IPS-NIHi7 (cell line): ENCODE results near the gene CFP.
"Not testable (repeated sequence)": the region's sequence is repeated elsewhere in the genome, so short reads cannot be mapped to it uniquely, and the experiment has no call there.

Experiments
- DNase-seq: peaks from one replicate; pipeline ENCODE4 v3.0.0; 2012; ENCODE audit warnings: mixed read lengths; ENCODE audit errors: extremely low spot score

CFP gene

GRCh38 chrX:47629419-47630200, at the start of gene CFP:
CFP (minus strand) TSS chrX:47629930; CDS start chrX:47629844, 86 bp downstream.
- no peak for DNase-seq

DNA sequence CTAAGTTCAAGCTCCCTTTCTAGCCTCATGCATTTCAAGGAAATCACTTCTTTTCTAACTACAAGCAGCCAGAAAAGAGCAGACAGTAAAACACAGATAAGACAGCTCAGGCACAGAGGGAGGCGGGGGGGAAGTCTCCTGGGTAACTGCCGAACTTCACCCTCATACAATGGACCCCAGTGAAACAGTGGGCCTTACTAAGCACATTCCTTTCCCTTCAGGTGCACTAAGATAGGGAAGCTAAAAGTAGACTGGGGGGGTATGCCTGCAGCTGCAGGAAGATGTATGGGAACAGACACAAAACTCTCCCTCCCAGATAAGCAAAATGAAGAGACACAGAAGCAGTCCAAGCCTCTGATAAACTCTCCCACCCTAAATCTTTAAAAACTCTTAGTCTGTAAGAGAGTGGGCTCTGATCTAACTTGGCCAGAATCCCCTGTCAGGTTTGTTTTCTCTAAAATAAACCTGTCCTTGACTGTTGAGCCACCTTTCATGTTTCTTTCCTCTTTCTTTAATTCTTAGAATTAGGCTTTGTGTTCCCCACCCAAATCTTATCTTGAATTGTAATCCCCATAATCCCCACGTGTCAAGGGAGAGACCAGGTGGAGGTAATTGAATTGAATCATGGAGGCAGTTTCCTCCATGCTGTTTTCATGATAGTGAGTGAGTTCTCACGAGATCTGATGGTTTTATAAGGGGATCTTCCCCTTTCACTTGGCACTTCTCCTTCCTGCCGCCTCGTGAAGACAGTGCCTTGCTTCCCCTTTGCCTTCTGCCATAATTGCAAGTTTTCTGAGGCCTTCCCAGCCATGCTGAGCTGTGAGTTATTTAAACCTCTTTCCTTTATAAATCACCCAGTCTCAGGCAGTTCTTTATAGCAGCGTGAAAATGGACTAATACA, 46.5 kb upstream of the CFP start:
- not testable (repeated sequence) for DNase-seq

- DNase-seq: no peak
These were observed 45.0 kb upstream of the CFP start for GRCh38 chrX:47674776-47675175.

- not testable (repeated sequence) for DNase-seq
These were observed 36.1 kb upstream of the CFP start for GRCh38 chrX:47665797-47666196.

DNA sequence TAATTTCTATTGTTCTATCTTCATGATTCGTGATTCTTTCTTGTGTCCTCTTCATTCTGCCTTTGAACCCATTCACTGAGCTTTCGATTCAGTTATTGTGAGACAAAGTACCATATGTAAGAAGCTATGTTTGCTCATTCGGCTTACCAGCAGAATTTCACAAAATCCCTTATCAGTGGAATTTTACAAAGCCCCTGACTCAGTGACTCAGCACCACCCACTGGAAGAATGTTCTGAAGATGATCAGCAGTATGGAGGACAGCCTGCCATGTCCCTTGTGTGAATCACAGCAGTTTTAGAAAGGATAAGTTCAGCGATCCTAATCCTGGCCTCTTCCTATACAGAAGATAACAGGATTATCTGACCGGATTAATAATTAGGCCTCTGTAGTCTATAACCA, 35.0 kb upstream of the CFP start:
- DNase-seq: no peak

DNA sequence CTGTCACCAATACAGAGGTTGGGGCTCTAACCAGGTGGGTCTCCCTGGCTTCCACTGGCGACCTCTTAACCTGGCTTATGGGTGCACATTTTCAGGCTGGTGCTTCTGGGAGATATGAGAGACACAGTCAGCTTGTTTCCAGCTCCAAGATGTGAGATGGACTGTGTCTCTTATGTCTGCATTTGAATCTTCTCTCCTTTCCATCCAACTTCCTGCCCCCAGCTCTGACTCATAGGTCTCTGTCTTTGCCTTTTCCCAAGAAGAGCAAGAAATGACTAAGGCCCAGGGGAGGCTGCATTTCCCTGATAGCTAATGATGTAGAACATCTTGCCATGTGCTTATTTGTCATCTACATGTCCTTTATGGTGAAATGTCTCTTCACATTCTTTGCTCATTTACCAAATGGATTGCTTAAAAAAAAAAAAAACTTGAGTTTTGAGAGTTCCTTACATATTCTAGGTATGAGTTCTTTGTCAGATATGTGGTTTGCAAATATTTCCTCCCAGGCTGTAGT, 32.5 kb upstream of the CFP start:
- no peak for DNase-seq

DNA sequence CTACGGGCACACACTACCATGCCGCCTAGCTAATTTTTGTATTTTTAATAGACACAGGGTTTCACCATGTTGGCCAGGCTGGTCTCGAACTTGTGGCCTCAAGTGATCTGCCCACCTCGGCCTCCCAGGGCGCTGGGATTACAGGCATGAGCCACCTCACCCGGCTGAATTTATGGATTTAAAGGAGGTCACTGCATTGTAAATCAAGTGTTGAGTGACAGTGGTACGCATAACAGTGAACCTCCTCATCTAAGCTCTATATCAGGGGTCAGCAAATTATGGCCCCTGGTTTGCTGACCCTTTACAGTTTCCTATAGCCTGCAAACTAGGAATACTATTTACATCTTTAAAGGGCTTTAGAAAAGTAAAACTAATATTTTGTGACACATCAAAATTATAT, 31.8 kb upstream of the CFP start:
- no peak for DNase-seq

DNA sequence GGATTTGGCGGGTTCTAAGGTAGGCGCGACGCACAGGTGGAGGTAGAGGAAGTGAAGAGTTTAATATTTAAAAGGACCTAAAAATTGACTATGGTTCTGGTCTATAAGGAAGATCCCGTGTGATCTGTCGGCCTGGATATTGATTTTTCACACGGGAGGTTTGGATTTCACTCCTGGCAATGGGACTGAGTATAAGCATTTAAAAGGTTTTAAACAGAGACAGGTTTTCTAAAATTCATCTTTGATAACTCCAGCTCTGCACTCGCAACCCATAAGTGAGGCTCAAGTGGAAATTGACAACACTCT, 29.6 kb upstream of the CFP start:
- no peak for DNase-seq

- peak; percentile 85 for DNase-seq
These were observed 29.1 kb upstream of the CFP start, which contains the start of gene UXT for GRCh38 chrX:47658684-47659420. UXT (minus strand) TSS chrX:47659180; CDS start chrX:47658927, 253 bp downstream.

- DNase-seq: no peak
These were observed 28.6 kb upstream of the CFP start for GRCh38 chrX:47658301-47658683.

GRCh38 chrX:47651043-47651905, 21.5 kb upstream of the CFP start:
- DNase-seq: no peak

- DNase-seq: peak; percentile 86
These were observed 20.7 kb upstream of the CFP start, which contains the start of gene ELK1 for GRCh38 chrX:47650164-47651042. ELK1 (minus strand) TSS chrX:47650563; CDS start chrX:47641441, 9,122 bp downstream.

DNA sequence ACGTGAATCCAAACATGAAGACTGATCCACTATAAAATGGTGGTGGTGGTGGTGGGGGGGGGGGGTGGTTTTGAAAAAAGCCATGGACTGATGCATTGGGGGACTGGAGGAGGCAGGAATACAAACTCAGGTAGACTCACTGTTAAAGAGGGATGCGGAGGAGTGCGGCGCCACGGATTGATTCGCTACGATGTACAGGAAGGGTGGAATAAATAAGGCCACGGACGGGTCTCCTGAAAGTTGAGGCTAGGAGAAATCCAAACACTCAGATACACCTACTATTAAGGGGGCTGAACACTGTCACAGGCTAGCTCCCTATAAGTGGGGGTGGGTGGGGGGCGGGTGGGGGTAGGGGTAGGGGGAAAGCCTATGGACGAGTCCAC, 20.0 kb upstream of the CFP start:
- no peak for DNase-seq

GRCh38 chrX:47649271-47649670, 19.5 kb upstream of the CFP start:
- no peak for DNase-seq

- no peak for DNase-seq
These were observed 18.6 kb upstream of the CFP start for GRCh38 chrX:47648376-47648775.

- DNase-seq: no peak
These were observed 16.9 kb upstream of the CFP start for GRCh38 chrX:47646636-47647035.

GRCh38 chrX:47645530-47645929, 15.8 kb upstream of the CFP start:
- no peak for DNase-seq

DNA sequence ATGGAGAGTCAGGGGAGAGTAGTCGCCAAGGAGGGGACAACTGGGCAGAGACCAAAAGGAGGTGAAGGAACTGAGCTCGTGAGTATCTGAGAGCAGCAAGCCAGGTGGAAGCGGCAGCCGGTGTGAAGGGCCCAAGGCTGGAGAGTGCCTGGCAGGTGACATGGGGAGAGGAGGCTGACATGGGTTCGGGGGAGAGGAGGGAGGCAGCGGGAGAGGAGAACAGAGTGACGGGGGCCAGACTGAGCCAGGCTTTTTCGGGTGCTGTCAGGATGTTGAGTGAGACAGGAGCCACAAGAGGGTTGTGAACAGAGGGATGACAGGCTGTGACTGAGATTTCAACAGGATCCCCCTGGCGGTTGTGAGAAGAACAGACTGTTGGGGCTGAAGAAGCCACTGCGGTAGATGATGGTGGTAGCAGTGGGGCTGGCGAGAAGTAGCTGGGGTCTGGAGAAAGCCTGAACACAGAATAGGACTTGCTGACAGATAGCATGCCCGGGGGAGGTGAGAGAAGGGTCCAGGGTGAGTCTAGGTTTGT, 14.9 kb upstream of the CFP start:
- peak; percentile 35 for DNase-seq

DNA sequence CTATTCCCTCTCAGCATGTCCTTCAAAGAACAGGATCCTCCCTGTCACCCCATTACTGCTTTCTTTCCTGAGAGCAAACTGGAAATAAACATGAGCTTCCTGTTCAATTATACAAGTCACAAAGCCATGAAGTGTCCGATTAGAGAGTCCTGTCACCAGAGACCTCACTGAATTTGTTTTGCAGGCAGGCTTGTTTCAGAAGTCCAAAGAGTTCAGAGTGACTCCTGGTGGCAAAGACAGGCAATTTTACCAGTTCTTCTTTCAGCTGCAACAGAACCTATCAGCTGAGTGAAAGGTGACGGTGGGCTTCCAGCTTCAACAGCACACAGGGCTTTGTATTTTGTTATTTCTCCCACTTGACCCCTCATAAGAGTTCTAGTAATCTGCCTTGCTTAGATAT, 14.2 kb upstream of the CFP start:
- DNase-seq: peak; percentile 8

DNA sequence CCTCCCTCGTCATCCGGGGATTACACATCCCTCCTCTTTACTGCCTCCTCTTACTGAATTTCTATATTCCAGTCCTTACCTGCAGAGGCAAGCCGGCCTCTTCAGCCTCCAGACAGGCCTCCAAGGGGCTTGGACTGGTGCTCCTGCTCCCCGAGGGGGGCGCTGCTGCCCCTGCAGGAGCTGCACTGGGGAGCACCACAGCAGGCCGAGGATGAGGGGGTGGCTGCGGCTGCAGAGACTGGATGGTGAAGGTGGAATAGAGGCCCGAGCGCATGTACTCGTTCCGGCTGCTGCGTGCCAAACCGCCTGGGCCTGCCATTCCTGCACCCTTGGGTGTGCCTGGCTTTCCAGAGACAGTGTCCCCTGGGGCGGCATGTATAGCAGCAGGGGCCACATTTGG, 9.1 kb upstream of the CFP start:
- no peak for DNase-seq
